Mesenteric fat pad (tissue), 1 donor: ENCODE measurements around the gene FAM20C. TPM values are rescaled to one million over a fixed set of nuclear protein-coding genes. Genes with fewer than 3 reads are reported as not detected.

Experiments
- DNase-seq: peaks from one replicate; pipeline ENCODE4 v3.0.0-alpha.2; 2020; ENCODE audit warnings: low spot score
- total RNA-seq: library from RNA; stranded (reverse); fragmentation: NEBNext Ultra II Directional; extraction: Animal tissue kit (Norgen Biotek cat#: 25700); gene quantifications from one replicate; pipeline ENCODE4 v1.2.1, GENCODE V29; 2021
- donor health status: DM: yes; HTN: yes; CAD: no.

FAM20C gene
- total RNA-seq, 1 donor from 2014 or later = 121 TPM

DNA sequence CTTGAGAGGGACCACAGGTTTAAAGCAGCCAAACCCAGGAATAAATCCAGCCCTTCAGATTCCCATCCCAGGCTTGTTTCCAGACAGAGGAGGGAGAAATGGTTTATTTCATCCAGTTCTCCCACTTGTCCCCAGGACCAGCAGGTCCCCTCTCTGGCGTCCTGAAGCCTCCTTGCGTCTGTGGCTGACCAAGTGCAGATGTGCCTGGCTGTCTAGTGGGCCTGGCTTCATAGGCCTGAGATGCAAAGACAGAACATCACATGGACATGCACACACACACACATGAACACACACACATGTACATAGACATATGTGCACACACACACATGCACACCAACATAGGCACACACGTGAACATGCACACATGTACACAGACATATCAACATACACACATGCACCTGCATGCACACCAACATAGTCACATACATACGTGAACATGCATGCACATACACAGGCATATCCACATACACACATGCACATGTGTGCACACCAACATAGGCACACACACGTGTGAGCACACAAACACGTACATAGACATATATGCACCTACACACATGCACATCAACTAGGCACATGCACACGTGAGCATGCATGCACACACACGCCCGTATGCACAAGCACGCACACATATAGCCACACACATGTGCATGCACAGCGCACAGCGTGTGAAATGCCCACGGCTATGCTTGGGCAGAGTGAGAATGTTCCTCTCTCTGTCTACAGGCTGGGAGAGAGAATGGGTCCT, 108.3 kb downstream of the FAM20C start:
- DNase-seq = no peak

DNA sequence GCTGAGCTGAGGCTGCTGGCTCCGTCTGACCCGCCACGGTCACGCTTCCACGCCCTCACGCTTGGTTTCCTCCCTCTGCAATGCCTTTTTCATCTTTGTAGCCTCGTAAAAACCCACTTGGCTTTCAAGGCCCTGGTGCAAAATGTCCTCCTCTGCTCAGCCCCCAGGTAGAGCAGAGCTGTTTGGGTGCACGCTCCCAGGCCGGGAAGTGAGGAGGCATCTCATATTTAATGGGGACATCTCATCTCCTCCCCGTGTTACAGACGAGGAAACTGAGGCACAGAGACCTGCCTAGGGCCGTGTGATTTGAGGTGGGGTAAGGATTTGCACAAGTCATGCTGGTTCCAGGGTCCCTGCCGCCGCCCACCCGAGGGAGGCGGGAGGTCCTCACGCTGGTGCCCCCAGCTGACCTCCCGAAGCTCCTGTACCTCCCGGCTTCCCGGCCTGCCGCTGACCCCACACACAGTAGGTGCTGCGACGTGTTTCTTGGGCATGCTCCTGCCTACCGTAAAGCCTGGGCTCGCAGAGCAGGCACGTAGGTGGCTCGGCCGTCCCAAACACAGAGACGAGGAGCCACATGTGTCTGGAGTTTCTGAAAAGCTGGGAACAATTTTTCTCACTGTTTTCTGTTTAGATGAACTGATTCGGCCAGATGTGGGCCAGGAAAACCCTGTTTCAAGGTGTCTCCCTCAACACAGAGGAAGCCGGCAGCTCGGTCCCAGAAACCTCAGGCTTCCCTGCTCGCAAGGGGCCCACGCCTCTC, 109.1 kb downstream of the FAM20C start:
- DNase-seq = no peak

GRCh38 chr7:302054-302992, 110.0 kb downstream of the FAM20C start:
- no peak for DNase-seq

DNA sequence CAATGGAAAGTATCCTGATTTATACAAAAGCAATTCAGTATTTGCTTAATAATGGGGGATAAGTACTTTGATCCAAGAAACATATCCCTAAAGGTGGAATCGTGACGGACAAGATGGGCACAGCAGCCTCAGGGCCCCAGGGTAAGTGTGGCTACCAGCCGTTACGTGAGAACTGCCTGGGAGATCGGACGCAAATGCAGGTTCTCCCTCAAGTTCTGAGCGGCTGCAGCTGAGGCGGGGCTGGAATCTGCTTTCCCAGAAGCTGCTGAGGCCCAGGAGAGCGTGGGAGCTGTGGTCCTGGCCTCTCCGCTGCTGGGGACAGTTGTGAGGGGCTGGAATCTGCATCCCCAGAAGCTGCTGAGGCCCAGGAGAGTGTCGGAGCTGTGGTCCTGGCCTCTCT, 111.1 kb downstream of the FAM20C start:
- no peak for DNase-seq

DNA sequence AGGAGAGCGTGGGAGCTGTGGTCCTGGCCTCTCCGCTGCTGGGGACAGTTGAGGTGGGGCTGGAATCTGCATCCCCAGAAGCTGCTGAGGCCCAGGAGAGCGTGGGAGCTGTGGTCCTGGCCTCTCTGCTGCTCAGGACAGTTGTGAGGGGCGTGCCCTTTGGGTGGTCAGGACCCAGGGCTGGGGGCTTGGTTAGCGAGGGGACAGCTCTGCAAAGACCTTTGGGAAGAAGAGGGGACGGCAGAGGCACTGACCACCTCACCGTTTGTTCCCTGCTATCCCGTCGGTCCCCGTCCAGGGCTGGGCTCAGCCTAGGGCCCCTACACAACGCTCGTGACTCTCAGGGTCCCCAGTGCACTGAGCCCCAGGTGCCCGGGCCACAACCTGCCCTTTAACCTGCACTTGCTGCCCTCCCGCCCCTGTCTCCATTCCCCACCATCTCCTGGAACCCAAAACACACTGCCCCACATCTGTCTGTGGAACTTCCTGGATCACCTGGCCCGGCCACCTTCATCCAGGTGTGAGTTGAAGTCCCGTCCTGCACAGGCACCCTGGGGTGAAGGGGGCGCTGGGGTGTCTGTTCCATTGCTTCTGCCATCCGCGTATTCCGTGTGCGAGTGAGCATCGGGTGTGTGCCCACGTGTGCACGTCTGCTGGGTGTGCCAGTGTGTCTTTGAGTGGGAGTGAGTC, 111.7 kb downstream of the FAM20C start:
- DNase-seq = no peak

DNA sequence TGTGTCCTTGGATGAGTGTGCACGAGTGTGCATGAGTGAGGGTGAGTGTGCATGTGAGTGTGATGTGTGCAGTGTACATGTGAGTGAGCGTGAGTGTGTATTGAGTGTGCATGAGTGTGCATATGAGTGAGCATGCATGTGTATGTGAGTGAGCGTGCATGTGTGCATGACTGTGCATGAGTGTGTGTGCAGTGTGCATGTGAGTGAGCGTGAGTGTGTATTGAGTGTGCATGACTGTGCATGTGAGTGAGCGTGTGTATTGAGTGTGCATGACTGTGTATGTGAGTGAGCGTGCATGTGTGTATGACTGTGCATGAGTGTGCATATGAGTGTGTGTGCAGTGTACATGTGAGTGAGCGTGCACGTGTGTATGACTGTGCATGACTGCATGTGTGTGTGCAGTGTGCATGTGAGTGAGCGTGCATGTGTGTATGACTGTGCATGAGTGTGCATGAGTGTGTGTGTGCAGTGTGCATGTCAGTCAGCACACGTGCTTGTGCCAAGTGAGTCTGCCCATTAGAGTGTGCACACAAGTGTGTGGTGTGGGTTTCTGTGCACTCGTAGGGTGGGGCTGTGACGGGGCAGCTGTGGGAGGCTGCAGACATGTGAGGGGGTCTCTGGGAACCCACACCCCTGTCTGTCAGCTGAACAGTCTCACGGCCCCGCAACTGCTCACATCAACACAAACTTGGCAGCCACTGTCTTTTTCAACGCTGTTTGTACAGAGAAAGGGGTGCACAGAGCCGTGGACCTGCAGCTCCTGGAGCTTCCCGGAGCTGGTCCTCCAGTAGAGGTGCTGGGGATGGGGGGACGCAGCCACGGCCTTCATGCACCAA, 112.4 kb downstream of the FAM20C start:
- no peak for DNase-seq

DNA sequence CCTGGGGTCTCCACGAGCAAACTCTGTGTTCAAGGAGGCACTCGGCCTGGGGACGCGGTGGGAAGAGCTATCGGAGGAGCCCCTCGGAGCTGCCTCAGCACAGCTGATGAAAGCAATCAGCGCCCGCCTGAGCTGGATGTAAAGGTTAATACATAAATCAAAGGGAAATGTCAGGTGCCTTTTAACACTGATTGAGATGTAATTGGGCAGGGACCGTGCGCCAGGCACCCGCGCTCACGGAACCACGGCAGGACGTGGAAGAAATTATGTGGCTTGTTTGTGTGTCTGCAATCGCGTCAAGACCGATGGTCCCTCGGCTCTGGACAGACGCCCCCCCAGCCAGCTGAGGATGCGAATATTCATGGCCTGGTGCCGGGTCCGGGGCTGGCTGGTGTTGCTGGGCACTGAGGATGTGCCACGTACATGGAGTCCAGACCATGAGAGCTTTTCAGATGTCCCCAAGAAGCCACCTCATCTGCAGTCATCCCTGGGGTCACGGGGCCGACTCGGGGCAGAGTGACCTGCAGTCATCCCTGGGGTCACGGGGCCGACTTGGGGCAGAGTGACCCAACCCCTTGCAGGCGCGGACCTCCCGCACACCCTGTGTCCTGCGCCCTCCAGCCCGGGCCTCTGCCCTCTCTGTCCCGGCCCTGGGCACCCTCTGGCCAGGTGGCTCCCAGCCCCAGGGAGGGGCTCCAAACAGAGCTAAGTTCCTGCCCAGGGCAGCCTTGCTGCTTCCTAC, 113.2 kb downstream of the FAM20C start:
- no peak for DNase-seq

GRCh38 chr7:307970-308369, 115.6 kb downstream of the FAM20C start:
- DNase-seq = no peak

GRCh38 chr7:309586-310228, 117.3 kb downstream of the FAM20C start:
- DNase-seq = no peak

Other genes with a start within 250 kb of the FAM20C start
- not detected for gene FOXL3, start 97.6 kb downstream of the FAM20C start, total RNA-seq